A549 (cell line): Measurements from ENCODE around the gene HDAC3. TPM values are rescaled to one million over a fixed set of nuclear protein-coding genes. Genes with fewer than 3 reads are reported as not detected.

Experiments used
- ATAC-seq, 2 experiments: fragments of 200-7000 bp in 1 of 2; fragments of >200 bp in 1 of 2; cut with Nextera tagmentation in 1 of 2; cut with Tn5 transposase in 1 of 2; 3 replicates each; pipeline versions ENCODE4 v1.8.0 to v1.9.1; 2018 to 2020; ENCODE audit warnings: mild to moderate bottlenecking in 1 of 2, moderate library complexity in 1 of 2
- CTCF ChIA-PET: fragments of 300-600 bp; sonication (Branson Sonifier 250); formaldehyde crosslinking; extraction: SDS; loops from one replicate; lab custom pipeline; 2021; ENCODE audit warnings: antibody characterized with exemption, inconsistent platforms; lab: Yijun Ruan, JAX
- POLR2A ChIA-PET: fragments of 350-600 bp; formaldehyde crosslinking; extraction: SDS; loops from one replicate; lab custom pipeline; 2021; ENCODE audit warnings: antibody characterized with exemption, inconsistent platforms; lab: Yijun Ruan, JAX
- DNase-seq, 2 experiments: peaks; one replicate each; pipeline versions ENCODE4 v3.0.0 to v3.0.0-alpha.2; 2011 to 2016; ENCODE audit warnings: low read depth in 1 of 2, low spot score in 1 of 2
- FAIRE-seq: peaks from 2 replicates; lab custom pipeline; 2011; peaks lifted over from hg19 to GRCh38; lab: Jason Lieb, UNC
- H3K27ac ChIP-seq, 2 experiments: fragments of >200 bp; sonication (Bioruptor Twin); formaldehyde crosslinking; 3 replicates each; pipeline ENCODE4 v1.5.1; 2016 to 2017
- H3K4me1 ChIP-seq: fragments of >200 bp; sonication (Bioruptor Twin); formaldehyde crosslinking; 3 replicates; pipeline ENCODE4 v1.6.1; 2016
- H3K4me2 ChIP-seq: fragments of >200 bp; sonication (Bioruptor Twin); formaldehyde crosslinking; 3 replicates; pipeline ENCODE4 v1.6.1; 2016
- H3K4me3 ChIP-seq: fragments of >200 bp; sonication (Bioruptor Twin); formaldehyde crosslinking; 3 replicates; pipeline ENCODE4 v1.5.1; 2016
- H3K9me3 ChIP-seq: fragments of >200 bp; sonication (Bioruptor Twin); formaldehyde crosslinking; 3 replicates; pipeline ENCODE4 v1.6.1; 2016
- CHD4 ChIP-seq: fragments of 200-600 bp; sonication (generic); IDR thresholded peaks from 2 replicates; pipeline ENCODE4 v1.6.1; 2016; ENCODE audit warnings: antibody characterized with exemption, mild to moderate bottlenecking, borderline replicate concordance
- CTCF ChIP-seq: fragments of >200 bp; sonication (Bioruptor Twin); formaldehyde crosslinking; IDR thresholded peaks from 3 replicates; pipeline ENCODE4 v1.5.1; 2016
- EHF ChIP-seq: fragments of 250-450 bp; sonication (Bioruptor Pico); IDR thresholded peaks from 2 replicates; pipeline ENCODE4 v1.5.0; 2020; ENCODE audit warnings: mild to moderate bottlenecking
- EHMT2 ChIP-seq: fragments of 200-600 bp; sonication (generic); IDR thresholded peaks from 2 replicates; pipeline ENCODE4 v1.6.1; 2016; ENCODE audit warnings: antibody characterized with exemption, low read depth, mild to moderate bottlenecking, moderate library complexity
- ESRRA ChIP-seq: fragments of 150-350 bp; IDR thresholded peaks from 2 replicates; pipeline ENCODE4 v1.6.1; 2014; ENCODE audit warnings: mild to moderate bottlenecking, low read length, borderline replicate concordance
- FOSL2 ChIP-seq, 2 experiments: fragments of 450-650 bp in 1 of 2; fragments of >200 bp in 1 of 2; sonication (Bioruptor Twin) in 1 of 2; formaldehyde crosslinking; IDR thresholded peaks; 2 replicates each; pipeline versions ENCODE4 v1.5.0 to v1.6.1; 2016 to 2020; ENCODE audit warnings: mild to moderate bottlenecking in 1 of 2, moderate library complexity in 1 of 2
- FOXS1 ChIP-seq: fragments of 250-450 bp; sonication (Bioruptor Pico); IDR thresholded peaks from 2 replicates; pipeline ENCODE4 v1.5.0; 2020; ENCODE audit warnings: mild to moderate bottlenecking, moderate library complexity
- GATA3 ChIP-seq: IDR thresholded peaks from 2 replicates; pipeline ENCODE4 v1.6.1; 2012; ENCODE audit warnings: borderline replicate concordance
- HES2 ChIP-seq: fragments of >200 bp; sonication (Bioruptor Twin); formaldehyde crosslinking; IDR thresholded peaks from 2 replicates; pipeline ENCODE4 v1.6.1; 2016
- HOXA7 ChIP-seq: fragments of 250-450 bp; sonication (Bioruptor Pico); IDR thresholded peaks from 2 replicates; pipeline ENCODE4 v1.5.0; 2020; ENCODE audit warnings: mild to moderate bottlenecking, moderate library complexity
- JUN ChIP-seq, 2 experiments: fragments of >200 bp; sonication (Bioruptor Twin); formaldehyde crosslinking; IDR thresholded peaks; 2 replicates in 1 of 2; 3 replicates in 1 of 2; pipeline ENCODE4 v1.6.1; 2016 to 2017
- MAFK ChIP-seq: fragments of 450-650 bp; IDR thresholded peaks from 2 replicates; pipeline ENCODE4 v1.6.1; 2014; ENCODE audit not compliant: partially characterized antibody
- MAZ ChIP-seq: fragments of 150-350 bp; IDR thresholded peaks from 2 replicates; pipeline ENCODE4 v1.6.1; 2014; ENCODE audit warnings: antibody characterized with exemption, low read depth, low read length, borderline replicate concordance
- MYC ChIP-seq: IDR thresholded peaks from 2 replicates; pipeline ENCODE4 v1.6.1; 2012; ENCODE audit warnings: mild to moderate bottlenecking, inconsistent platforms, low read length, improper control_type of control experiment, borderline replicate concordance
- NFE2L2 ChIP-seq: fragments of 150-350 bp; conservative IDR thresholded peaks from 2 replicates; pipeline ENCODE4 v1.6.1; 2014; ENCODE audit warnings: low read length
- POLR2A ChIP-seq: IDR thresholded peaks from 2 replicates; pipeline ENCODE4 v1.6.1; 2012; ENCODE audit warnings: mild to moderate bottlenecking, low read length
- RAD21 ChIP-seq, 2 experiments: fragments of >200 bp in 1 of 2; sonication (Bioruptor Twin) in 1 of 2; formaldehyde crosslinking in 1 of 2; IDR thresholded peaks in 1 of 2; conservative IDR thresholded peaks in 1 of 2; 2 replicates in 1 of 2; 3 replicates in 1 of 2; pipeline ENCODE4 v1.6.1; 2012 to 2018; ENCODE audit warnings: inconsistent platforms in 1 of 2
- SREBF2 ChIP-seq: fragments of 450-650 bp; IDR thresholded peaks from 2 replicates; pipeline ENCODE4 v1.6.1; 2014; ENCODE audit warnings: mild to moderate bottlenecking, moderate library complexity
- TFCP2L1 ChIP-seq: fragments of 250-450 bp; sonication (Bioruptor Pico); IDR thresholded peaks from 2 replicates; pipeline ENCODE4 v1.5.0; 2021; ENCODE audit warnings: mild to moderate bottlenecking
- ZFP36 ChIP-seq: fragments of 450-650 bp; IDR thresholded peaks from 2 replicates; pipeline ENCODE4 v1.6.1; 2014; ENCODE audit warnings: borderline replicate concordance; ENCODE audit not compliant: partially characterized antibody
- ZNF302 ChIP-seq: fragments of 250-450 bp; sonication (Bioruptor Pico); IDR thresholded peaks from 2 replicates; pipeline ENCODE4 v1.9.0; 2021; ENCODE audit warnings: inconsistent platforms, mild to moderate bottlenecking, moderate library complexity
- WGBS: methylation state at CpG from one replicate; pipeline ENCODE4 v1.1.6; 2017; ENCODE audit errors: missing lambda C conversion rate; 5-methylcytosine and 5-hydroxymethylcytosine counted together
- polyA plus RNA-seq, 4 experiments: library from polyadenylated mRNA; depleted of rRNA in 3 of 4; stranded (reverse); fragments of >200 nt; fragmentation: RNase III in 1 of 4; extraction: RNeasy Plus Mini Kit Qiagen cat#74134 plus additional on column Dnase treatment in 1 of 4; gene quantifications; 2 replicates in 3 of 4; 3 replicates in 1 of 4; pipeline ENCODE4 v1.2.3, GENCODE V29; 2011 to 2017
- TF ChIP-seq, protein P1 (sequence below): IDR thresholded peaks from 2 replicates; pipeline ENCODE4 v1.6.1; 2012
- TF ChIP-seq, protein P2 (sequence below): IDR thresholded peaks from 2 replicates; pipeline ENCODE4 v1.6.1; 2012; ENCODE audit warnings: low read depth, borderline replicate concordance
- TF ChIP-seq, protein P3 (sequence below): fragments of 200-600 bp; sonication (generic); IDR thresholded peaks from 2 replicates; pipeline ENCODE4 v1.6.1; 2016; ENCODE audit warnings: antibody characterized with exemption, mild to moderate bottlenecking, moderate library complexity

HDAC3 gene
- polyA plus RNA-seq, 2 of the 4 experiments (the other 2 are of a cell fraction) = 51.1 to 67.3 TPM

DNA sequence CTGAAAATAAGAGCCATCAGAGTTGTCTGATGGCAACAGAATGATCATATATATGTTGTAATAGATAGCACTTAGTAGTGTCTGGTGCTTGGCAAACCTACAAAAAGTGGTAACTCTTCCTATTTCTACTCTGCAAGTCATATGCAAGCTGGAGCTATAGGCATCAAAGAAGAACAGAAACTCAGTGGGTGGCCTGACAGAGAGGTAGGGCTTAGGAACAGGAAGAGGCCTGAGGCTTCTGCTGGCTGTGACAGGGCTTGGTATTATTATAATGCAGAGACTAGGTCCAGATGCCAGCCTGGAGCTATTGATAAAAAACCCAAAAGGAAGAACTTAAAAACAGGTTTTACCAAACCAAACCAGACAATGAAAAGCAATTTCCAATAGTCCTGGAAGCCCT is 13.5 kb downstream of the HDAC3 start:
- ATAC-seq = no peak
- POLR2A ChIA-PET = no interaction called here

DNA sequence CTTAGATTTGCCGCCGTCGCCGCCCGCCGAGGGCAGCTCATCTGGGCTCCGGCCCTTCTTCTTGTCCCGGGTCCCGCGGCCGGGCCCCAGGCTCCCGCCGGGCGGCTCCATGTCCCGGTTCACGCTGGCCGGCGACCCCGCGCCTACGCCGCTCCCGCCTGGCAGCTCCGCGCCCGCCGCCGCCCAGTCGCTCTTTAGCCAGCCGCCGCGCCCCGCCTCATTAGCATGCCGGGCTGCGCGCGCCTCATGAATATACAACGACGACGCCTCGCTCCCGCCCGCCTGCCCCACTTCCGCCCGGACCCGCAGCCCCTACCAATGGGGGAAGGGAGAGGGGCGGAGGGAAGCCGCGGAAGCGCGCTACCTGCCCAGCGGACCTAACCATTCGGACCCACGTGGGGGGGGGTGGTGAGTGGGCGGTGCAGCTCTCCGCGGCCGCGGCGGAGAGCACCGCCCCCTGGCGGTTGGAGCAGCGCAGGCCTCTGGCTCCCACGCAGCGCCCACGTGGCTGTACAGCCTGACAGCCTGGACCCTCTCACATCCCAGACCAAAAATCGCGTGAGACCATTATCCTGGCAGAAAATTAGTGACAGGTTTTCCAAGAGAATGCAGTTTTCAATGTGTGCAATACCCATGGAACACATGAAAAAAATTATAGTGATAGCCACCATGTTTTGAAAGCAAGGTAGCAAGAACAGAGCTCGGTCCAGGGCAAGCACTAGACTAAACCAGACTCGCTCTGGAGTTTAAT is 17.7 kb downstream of the HDAC3 start, which contains the start of gene DIAPH1:
Gene DIAPH1, minus strand, starts transcription at position 197 of the 751 bp plus-strand sequence. Its CDS starts 86 bp downstream, at position 111.
- peaks cover 18% of the 10 kb centered on the region for H3K4me1 ChIP-seq
- CTCF ChIA-PET = interaction anchor here (0.6 to 20.4 kb wide), 39 partner anchors 11 to 1070 kb away, joined by 3 to 303 read pairs (median 4); partner anchors contain the start of genes FCHSD1, HDAC3, PCDHB14 and PCDHB15
- H3K27ac ChIP-seq = peak within 1 kb of the TSS; percentile 95 to 98
- FAIRE-seq = no peak
- 9% methylated on average over 11 of the region's 70 CpGs for WGBS
- peak within 1 kb of the TSS; percentile 99 for H3K4me3 ChIP-seq
- POLR2A ChIA-PET = interaction anchor here (1.1 to 3.0 kb wide), 4 partner anchors 18 to 298 kb away, joined by 3 to 33 read pairs (median 12); partner anchors contain the start of genes HDAC3, RELL2 and TAF7
- peak within 1 kb of the TSS; percentile 74 for H3K4me2 ChIP-seq
- DNase-seq = peak; percentile 85 to 97
- ATAC-seq = peak; percentile 95
- no peaks in the 10 kb centered on the region for H3K9me3 ChIP-seq
- TF ChIP-seq MAFK = no peak
- TF ChIP-seq MAZ = peak; percentile 88; the same call in 1 of the 2 replicates
- TF ChIP-seq FOSL2 (IDR thresholded peaks at IDR 0.05) = no peak
- TF ChIP-seq FOSL2 (CRISPR knock-in tag; IDR thresholded peaks at IDR 0.05) = peak; percentile 41; the same call in 1 of the 2 replicates
- peak in 1 of 2 experiments; percentile 76; a peak in 3 of 5 replicates for TF ChIP-seq JUN (IDR thresholded peaks at IDR 0.05)
- TF ChIP-seq MYC = peak; percentile 99
- TF ChIP-seq RAD21 (conservative IDR thresholded peaks at IDR 0.05 in 1 of 2, IDR thresholded peaks at IDR 0.05 in 1 of 2) = peak; percentile 76 to 92
- TF ChIP-seq, protein P1, sequence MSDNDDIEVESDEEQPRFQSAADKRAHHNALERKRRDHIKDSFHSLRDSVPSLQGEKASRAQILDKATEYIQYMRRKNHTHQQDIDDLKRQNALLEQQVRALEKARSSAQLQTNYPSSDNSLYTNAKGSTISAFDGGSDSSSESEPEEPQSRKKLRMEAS = peak; percentile 99
- TF ChIP-seq TFCP2L1 (CRISPR knock-in tag) = peak; percentile 78; the same call in 1 of the 2 replicates
- peak; percentile 61; the same call in 1 of the 2 replicates for TF ChIP-seq GATA3
- TF ChIP-seq, protein P2, sequence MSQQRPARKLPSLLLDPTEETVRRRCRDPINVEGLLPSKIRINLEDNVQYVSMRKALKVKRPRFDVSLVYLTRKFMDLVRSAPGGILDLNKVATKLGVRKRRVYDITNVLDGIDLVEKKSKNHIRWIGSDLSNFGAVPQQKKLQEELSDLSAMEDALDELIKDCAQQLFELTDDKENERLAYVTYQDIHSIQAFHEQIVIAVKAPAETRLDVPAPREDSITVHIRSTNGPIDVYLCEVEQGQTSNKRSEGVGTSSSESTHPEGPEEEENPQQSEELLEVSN = peak; percentile 91

More for the DNA sequence above, 13.5 kb downstream of the HDAC3 start:
- TF ChIP-seq, protein P3, sequence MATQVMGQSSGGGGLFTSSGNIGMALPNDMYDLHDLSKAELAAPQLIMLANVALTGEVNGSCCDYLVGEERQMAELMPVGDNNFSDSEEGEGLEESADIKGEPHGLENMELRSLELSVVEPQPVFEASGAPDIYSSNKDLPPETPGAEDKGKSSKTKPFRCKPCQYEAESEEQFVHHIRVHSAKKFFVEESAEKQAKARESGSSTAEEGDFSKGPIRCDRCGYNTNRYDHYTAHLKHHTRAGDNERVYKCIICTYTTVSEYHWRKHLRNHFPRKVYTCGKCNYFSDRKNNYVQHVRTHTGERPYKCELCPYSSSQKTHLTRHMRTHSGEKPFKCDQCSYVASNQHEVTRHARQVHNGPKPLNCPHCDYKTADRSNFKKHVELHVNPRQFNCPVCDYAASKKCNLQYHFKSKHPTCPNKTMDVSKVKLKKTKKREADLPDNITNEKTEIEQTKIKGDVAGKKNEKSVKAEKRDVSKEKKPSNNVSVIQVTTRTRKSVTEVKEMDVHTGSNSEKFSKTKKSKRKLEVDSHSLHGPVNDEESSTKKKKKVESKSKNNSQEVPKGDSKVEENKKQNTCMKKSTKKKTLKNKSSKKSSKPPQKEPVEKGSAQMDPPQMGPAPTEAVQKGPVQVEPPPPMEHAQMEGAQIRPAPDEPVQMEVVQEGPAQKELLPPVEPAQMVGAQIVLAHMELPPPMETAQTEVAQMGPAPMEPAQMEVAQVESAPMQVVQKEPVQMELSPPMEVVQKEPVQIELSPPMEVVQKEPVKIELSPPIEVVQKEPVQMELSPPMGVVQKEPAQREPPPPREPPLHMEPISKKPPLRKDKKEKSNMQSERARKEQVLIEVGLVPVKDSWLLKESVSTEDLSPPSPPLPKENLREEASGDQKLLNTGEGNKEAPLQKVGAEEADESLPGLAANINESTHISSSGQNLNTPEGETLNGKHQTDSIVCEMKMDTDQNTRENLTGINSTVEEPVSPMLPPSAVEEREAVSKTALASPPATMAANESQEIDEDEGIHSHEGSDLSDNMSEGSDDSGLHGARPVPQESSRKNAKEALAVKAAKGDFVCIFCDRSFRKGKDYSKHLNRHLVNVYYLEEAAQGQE = no peak
- TF ChIP-seq CTCF = no peak
- no peak for TF ChIP-seq FOXS1 (CRISPR knock-in tag)
- no peak for TF ChIP-seq ESRRA
- TF ChIP-seq ZFP36 = no peak
- TF ChIP-seq EHF = no peak
- TF ChIP-seq POLR2A = no peak
- no peak for TF ChIP-seq HOXA7 (CRISPR knock-in tag)
- no peak for TF ChIP-seq ZNF302 (CRISPR knock-in tag)
- TF ChIP-seq EHMT2 = no peak
- TF ChIP-seq CHD4 = no peak
- TF ChIP-seq, protein P2 = no peak
- no peak for TF ChIP-seq HES2
- no peak for TF ChIP-seq SREBF2
- no peak for TF ChIP-seq MYC
- TF ChIP-seq NFE2L2 = no peak
- TF ChIP-seq RAD21 (conservative IDR thresholded peaks at IDR 0.05 in 1 of 2, IDR thresholded peaks at IDR 0.05 in 1 of 2) = no peak
- Histone ChIP-seq H3K4me3 (no peak overlapping the region), H3K27ac (no peak overlapping the region), H3K4me2 (no peak overlapping the region), H3K4me1 (peaks cover 4% of the 10 kb centered on the region; the same call in 1 of the 3 replicates), H3K9me3 (no peaks in the 10 kb centered on the region)
- no peak for DNase-seq
- CTCF ChIA-PET = interaction anchor here (0.7 to 20.4 kb wide), 3 partner anchors 12 to 130 kb away, joined by 3 to 303 read pairs (median 4); no protein-coding TSS in a partner anchor
- no peak for FAIRE-seq
